HG03460 (cell line): ENCODE data around the gene RPS21.
"Not testable (repeated sequence)": the region's sequence is repeated elsewhere in the genome, so short reads cannot be mapped to it uniquely, and the experiment has no call there.

ENCODE experiments used
- ATAC-seq: cut with Tn5 transposase; IDR thresholded peaks from one replicate; pipeline ENCODE4 v1.9.1; 2021; ENCODE audit not compliant: unreplicated experiment

The RPS21 gene

GRCh38 chr20:62424249-62425107 lies 37.6 kb downstream of the RPS21 start:
- no peak for ATAC-seq

DNA sequence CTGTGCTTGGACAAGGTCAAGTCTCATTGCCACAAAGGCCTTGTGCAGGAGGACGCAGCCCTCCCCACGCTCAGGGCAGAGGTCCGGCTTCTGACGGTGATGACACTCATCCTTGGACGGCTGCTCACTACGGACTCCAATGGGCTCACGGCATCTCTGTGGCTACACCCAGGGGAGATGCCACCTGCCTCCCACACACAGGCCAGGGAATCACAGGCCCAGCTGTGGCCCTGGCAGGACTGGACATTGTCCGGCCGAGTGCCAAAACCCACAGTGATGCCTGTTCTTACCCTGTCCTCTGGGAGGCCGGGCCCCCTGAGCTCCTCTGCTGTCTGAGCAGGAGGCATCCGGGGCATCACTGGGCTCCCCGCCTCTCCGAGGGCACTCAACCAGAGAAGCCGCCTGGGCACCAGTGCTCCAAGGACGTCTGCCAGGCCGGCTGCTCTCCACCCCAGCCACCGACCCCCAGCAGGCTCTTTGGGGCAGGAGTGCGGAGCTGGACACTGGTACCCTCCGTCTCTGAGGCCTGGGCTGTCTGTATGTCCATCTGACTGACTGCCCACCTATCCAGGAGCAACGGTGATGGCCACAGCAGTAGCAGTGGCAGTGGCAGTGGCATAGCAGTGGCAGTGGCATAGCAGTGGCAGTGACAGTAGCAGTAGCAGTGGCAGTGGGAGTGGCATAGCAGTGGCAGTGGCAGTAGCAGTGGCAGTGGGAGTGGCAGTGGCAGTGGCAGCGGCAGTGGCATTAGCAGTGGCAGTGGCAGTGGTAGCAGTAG lies 38.6 kb downstream of the RPS21 start:
- no peak for ATAC-seq

- not testable (repeated sequence) for ATAC-seq
Observed at GRCh38 chr20:62426059-62426348, 39.1 kb downstream of the RPS21 start.

DNA sequence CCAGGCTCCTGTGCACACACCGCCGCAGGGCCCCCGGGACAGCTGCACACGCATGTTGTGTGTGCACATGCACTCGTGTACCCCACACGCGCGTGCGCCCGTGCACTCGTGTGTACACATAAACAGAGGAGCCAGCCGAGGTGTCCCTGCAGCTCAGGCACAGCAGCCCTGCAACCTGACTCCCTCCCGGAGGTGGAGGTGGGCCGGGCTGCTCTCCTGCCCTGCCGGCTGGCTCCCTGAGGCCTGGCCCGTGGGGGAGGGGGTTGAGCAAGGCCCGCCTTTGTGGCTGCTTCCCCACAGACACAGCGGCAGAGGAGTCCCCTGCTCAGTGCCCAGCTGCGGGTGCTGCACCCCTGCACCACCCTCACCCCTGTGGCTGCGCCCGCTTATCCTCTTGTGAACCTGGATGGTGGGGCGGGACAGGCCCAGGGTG lies 39.8 kb downstream of the RPS21 start:
- no peak for ATAC-seq

DNA sequence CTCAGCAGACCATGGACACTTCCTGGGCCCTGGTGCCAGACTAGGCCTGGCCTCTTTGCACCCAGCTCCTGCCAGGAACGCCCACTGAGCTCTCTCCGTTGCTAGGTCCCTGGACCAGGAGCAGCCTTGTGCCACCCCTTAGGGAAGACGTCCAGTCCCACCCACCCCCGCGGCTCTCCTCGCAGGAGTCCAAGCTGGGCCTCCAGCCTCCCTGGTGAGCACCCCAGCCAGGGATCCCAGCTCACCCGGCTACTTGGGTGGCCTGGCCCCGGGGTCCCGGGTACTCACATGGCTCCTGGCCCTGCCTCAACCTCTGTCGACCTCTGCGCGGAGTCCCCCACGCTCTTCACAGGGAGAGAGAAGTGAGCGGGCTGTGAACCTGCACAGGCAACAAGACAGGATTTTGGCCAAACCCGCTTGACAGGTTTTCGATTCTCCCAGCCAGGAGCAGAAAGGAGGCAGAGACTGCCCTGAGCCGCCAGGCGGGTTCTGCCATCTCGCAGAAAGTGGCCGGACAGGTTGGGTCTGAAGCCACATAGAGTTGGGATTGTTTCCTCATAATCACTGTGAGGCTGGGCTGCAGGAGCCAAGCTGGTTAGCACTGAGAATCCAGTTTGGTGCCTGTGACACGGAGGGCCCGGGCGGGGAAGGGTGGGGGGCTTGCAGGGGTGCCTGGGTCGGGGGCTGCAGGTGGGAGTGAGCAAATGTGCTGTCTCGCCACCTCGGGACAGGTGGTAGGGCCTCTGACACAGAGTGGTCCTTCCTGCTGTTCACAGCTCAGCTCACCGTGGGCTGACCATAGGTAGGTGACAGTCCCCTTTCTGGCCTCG lies 40.5 kb downstream of the RPS21 start, which contains the start of gene RBBP8NL:
TSS of gene RBBP8NL (minus strand) at position 368 of the 830 bp plus-strand sequence. CDS start 7,892 bp downstream, outside the sequence.
- no peak for ATAC-seq

- no peak for ATAC-seq
Observed at GRCh38 chr20:62428002-62428372, 41.1 kb downstream of the RPS21 start.

GRCh38 chr20:62428396-62429295 lies 41.7 kb downstream of the RPS21 start:
- no peak for ATAC-seq

- ATAC-seq: no peak
Observed at GRCh38 chr20:62429455-62430310, 42.8 kb downstream of the RPS21 start.

DNA sequence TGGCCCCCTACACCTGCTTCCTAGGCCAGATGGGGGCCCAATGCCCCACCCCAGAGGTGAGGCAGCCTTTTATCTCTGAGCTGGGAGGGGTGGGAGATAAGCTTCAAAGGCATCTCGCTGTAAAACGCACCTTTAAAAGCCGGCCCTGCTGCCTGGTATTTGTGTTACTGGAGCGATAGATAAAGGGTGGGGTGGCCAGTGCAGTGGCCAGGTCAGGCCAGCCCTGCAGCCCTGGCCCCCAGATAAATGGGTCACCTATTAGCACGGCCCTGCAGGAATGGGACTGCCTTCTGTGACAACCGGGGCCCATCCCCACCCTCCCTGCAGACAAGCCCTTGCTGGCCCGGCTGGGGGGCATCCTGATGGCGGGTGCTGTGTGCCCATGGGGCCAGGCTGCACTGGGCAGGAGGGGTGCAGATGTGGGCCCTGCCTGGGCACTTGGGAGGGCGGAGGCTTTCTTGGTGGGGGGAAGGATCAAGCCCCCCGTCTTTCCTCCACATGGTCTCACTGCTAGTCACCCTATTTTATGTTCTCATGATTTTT lies 43.5 kb downstream of the RPS21 start:
- no peak for ATAC-seq

- ATAC-seq: no peak
Observed at GRCh38 chr20:62430866-62431447, 44.1 kb downstream of the RPS21 start.

DNA sequence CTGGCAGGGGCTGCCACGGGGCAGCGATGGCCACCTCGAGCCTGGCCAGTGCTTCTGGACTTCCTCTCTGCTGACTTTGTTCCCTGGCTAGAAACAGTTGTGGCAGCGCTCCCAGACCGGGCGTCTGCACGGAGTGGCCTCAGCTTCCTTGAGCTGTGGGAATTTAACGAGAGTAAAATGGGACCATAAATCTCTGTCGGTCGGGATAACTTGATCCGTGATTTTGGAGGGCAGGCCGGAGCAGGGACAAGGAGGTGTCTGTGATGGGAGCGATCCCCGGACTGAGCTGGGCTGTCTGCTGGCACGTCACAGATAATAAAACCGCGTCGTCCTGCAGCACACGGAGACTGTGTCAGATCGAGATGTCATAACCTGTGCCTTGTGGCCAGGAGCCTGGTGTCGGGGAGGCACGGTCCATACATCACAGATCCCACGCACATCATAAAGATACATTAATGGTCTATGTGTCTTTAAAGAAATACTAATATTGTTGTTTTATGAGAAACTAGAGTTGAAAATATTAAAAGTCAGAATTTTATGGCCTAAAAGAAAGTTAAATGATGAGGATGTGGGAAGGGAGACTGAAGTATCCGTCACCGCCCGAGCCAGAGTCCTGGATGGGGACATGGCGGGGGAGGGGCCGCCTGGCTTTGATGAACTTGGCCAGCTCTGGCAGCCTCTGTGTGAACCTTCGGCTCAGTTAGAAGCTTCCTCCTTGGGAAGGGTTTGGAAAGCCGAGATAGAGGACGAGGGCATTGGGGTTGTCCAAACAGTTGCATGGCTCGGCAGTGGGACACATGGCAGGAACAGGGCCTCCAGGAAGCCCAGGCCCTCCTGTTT lies 47.0 kb downstream of the RPS21 start:
- ATAC-seq: no peak

DNA sequence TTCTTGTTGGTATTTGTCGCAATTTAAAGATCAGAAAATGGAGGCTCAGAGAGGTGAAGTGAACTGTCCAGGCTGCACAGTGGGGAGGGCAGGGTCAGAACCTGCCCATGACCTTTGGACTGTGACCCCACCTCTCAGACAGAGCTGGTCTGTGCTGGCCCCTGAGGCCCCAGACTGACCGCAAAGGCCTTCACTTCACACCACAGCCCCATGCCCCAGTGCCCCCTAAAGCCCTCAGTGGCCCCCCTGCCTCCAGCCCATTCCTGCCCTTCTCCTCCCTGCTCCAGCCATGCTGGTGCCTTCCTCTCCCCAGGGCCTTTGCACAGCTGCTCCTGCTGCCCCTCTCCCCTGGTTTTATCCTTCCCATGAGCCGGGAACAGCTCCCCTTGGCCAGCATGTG lies 49.8 kb downstream of the RPS21 start:
- no peak for ATAC-seq

- ATAC-seq: no peak
Observed at GRCh38 chr20:62437496-62437895, 50.6 kb downstream of the RPS21 start.

DNA sequence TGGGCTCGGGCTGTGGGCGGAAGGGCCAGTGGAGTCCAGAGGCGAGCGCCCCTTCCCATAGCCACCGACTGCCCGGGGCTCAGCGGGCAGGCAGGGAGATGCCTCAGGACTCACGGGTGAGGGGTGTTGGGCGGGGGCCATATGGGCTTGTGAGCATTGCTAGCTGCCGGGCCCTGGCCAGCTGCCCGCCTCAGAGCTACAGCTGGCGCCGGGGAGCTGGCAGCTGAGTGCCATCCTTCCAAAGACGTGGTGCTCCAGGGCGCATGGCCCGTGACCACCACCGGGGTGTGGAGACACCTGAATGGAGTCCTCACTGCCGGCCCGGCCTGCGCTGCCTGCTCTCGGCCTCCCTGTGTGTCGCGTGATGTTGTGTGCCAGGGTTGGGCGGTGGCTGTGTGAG lies 51.0 kb downstream of the RPS21 start:
- no peak for ATAC-seq
